Kidney capillary endothelial cell (primary cell): ENCODE data around the gene DAZL.

Experiments used
- DNase-seq: peaks from one replicate; pipeline ENCODE4 v3.0.0-alpha.2; 2018; ENCODE audit warnings: low spot score

DAZL gene

DNA sequence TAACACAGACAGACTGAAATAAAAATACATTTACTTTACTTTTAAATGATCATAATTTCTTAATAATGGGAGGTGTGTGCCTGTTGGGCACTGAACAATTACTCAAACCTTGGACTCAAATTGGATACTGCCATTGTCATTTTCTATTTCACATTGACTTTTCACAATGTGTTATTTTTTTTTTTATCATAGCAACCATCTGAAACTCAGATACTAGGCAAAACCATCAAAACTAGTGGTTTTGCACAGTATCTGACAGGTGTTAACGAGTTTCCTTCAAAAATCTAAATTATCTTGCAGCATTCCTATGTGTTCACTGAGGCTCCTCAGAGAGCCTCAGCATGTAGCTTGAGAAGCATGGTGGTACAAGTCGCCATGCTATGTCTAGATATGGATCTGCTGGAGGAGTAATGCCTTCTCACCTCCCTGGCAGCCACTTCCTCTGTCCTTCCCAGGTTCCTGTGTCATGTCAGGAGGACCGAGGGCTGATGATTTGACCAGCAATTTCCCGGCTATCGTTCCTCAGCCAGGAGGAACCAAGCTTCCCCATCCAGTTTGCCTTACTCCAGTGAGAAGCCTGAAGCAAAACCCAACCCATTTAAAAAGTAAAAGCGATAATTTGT, 61.9 kb downstream of the DAZL start:
- DNase-seq: no peak

DNA sequence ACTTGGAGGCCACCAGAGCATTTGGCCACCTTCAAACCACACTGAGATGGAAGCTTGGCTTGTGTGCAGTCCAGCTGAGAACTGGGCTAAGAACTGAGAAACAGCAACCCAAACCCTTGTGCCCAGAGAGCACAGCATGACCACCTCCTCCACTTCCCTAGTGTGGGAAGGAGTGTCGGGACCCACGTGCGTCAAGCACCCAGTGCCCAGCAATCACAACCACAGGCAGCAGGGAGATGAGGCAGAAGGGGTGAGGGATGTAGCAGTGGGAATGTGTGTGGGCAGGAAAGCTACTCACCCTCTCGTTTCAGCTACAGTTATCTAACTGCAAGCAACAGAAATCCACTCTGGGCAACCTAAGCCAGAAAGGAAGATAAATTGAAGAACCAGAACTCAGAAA, 66.7 kb downstream of the DAZL start:
- DNase-seq: no peak

DNA sequence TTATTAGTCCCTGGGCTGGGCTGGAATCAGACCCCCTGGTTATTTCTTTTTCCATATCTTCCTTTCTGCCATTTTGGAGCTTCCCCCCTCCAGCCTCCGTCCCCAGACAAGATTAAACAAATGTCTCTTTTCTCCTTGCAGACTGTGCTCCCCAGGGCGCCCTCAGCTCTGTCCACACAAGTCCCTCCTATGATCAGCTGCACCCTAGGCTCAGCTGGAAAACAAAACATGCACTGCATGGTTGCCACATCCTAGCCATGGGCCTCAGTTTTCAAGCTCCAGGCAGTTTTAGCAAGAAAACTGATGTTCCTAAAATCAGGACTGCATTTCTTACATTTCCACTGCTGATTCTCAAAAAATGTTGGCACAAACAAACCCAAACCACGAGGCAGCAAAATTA, 68.2 kb downstream of the DAZL start:
- DNase-seq: no peak
